ENCODE data around the gene METTL5.

The METTL5 gene

DNA sequence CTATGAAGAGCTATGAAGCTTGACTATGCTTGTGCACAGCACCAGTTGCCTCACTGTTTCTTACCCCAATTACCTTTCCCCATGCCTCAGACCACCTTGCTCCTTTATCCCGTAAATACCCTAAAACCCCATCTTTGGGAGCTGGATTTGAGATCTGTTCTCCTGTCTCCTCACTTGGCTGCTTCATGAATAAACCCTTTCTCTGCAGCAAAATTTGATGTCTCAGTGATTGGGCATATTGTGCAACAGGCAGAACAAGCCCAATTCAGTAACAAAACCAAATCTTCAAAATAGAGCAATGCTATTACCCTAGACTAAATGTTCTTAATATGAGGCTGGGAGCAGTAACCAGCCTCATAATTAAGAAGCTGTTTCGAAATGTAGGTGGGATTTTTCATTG lies 29.5 kb downstream of the METTL5 start:
- no peak overlapping the region for H3K4me3 ChIP-seq (ENCODE audit: low read depth, low read length)
- DNase-seq (ENCODE audit: low read depth), result no peak
- TF ChIP-seq, protein P1, sequence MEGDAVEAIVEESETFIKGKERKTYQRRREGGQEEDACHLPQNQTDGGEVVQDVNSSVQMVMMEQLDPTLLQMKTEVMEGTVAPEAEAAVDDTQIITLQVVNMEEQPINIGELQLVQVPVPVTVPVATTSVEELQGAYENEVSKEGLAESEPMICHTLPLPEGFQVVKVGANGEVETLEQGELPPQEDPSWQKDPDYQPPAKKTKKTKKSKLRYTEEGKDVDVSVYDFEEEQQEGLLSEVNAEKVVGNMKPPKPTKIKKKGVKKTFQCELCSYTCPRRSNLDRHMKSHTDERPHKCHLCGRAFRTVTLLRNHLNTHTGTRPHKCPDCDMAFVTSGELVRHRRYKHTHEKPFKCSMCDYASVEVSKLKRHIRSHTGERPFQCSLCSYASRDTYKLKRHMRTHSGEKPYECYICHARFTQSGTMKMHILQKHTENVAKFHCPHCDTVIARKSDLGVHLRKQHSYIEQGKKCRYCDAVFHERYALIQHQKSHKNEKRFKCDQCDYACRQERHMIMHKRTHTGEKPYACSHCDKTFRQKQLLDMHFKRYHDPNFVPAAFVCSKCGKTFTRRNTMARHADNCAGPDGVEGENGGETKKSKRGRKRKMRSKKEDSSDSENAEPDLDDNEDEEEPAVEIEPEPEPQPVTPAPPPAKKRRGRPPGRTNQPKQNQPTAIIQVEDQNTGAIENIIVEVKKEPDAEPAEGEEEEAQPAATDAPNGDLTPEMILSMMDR (IDR thresholded peaks at IDR 0.05; ENCODE audit: insufficient read depth, low read depth, low read length, missing control alignments), result no peak

DNA sequence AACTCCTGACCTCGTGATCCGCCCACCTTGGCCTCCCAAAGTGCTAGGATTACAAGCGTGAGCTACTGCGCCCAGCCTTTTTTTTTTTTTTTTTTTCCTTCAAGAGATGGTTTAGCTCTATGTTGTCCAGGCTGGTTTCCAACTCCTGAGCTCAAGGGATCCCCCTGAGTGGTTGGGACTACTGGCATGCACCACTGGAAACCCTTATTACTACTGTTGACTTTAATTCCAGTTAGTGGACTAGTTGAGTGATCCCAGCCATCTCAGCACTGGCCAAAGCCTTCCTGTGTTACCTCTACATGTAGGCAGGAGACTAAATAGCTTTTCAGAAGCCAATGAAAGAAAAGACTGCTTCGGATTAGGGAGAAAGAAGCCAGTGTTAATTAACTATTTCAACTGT lies 34.1 kb downstream of the METTL5 start:
- TF ChIP-seq, protein P1 (IDR thresholded peaks at IDR 0.05; ENCODE audit: insufficient read depth, low read depth, low read length, missing control alignments), result no peak
- no peak overlapping the region for H3K4me3 ChIP-seq (ENCODE audit: low read depth, low read length)
- no peak for DNase-seq (ENCODE audit: low read depth)

DNA sequence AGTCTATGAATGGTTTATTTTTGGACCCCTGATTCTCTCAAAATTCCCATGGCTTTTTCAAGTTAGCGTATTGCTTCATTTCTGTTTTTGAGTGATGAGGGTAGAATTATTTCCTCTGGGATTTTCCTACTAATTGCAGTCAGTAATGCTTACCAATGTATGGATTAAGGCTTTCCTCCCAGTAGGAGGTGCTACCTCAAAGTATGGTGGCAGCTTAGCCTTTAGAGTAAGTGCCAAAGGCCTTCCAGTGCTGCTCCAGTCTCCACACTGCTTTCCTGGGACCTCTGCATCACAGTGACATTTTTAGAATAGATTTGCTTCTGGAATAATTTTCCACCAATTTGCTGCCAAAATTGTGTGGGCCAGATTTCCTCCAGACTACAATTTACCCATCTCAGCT lies 42.2 kb downstream of the METTL5 start:
- TF ChIP-seq, protein P1 (IDR thresholded peaks at IDR 0.05; ENCODE audit: insufficient read depth, low read depth, low read length, missing control alignments), result no peak
- no peak overlapping the region for H3K4me3 ChIP-seq (ENCODE audit: low read depth, low read length)
- no peak for DNase-seq (ENCODE audit: low read depth)

DNA sequence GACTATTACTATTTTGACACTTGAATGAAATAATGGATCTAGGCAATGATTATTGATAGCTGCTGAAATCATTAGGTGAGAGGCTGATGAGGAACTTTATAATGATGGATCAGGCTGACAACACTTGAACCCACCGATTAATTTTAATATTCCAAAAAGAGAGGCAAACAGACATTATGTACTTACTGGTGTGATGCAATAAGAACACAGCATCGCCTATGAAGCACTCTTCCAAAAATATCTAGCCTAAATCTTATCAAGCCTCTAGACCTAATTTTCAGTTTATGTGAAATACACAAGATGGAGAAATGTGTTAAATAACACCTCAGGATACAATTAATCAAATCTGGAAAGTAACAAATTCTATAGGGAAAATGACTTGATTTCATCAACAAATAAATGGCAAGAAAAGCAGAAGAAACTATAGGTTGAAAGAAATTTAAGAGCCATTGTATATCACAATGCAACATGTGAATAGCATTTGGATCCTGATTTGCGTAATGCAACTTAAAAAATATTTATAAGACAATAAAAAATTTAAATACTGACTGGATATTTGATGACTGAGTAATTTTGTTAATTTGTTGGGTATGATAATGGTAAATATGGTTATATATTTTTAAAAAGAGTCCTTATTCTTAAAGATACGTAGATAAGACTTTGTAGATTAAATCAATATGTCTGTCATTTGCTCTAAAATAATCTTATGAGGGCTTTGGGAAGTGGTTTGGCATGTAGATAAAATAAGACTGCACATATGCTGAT lies 43.3 kb downstream of the METTL5 start:
- no peak for DNase-seq (ENCODE audit: low read depth)
- no peak overlapping the region for H3K4me3 ChIP-seq (ENCODE audit: low read depth, low read length)
- TF ChIP-seq, protein P1 (IDR thresholded peaks at IDR 0.05; ENCODE audit: insufficient read depth, low read depth, low read length, missing control alignments), result no peak

DNA sequence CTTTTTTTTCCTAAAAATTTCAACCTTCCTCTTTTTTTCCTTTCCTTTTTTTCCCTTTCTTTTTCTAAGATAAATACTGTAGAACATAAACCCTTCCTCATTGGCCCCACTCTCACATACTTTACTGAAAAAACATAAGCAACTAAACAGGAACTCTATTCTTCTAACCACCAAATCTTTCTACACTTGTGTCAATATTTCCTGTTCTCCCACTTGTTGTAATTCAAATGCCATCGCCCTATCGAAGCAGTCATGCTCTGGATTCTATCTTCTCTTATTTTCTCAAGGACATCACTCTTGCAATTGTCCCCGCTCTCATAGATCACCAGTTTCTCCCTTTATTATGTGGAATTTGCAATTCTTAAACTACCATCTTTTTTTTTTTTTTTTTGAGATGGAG lies 46.3 kb downstream of the METTL5 start:
- TF ChIP-seq, protein P1 (IDR thresholded peaks at IDR 0.05; ENCODE audit: insufficient read depth, low read depth, low read length, missing control alignments), result no peak
- no peak for DNase-seq (ENCODE audit: low read depth)
- no peak overlapping the region for H3K4me3 ChIP-seq (ENCODE audit: low read depth, low read length)

GRCh38 chr2:169776252-169776761 lies 48.4 kb downstream of the METTL5 start:
- no peak for DNase-seq (ENCODE audit: low read depth)
- H3K4me3 ChIP-seq (ENCODE audit: low read depth, low read length), result no peak overlapping the region
- TF ChIP-seq, protein P1 (IDR thresholded peaks at IDR 0.05; ENCODE audit: insufficient read depth, low read depth, low read length, missing control alignments), result no peak

DNA sequence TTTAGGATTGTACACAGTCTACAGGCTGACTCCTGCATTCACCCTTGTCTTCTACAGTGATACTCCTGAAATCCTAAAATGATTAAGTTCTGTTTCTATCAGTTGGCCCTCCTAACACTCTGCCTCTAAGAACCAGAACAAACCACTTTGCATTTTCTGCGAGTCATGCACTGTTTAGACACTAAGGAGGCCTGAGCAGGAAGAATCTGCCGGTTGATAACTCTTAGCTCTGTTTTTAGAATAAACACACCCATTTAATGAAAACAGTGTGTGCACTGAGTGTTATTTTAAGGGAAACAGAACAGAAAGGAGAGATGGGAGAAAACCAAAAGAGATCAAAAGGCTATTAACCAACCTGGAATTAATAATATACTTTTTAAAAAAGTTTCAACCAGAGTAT lies 48.9 kb downstream of the METTL5 start:
- H3K4me3 ChIP-seq (ENCODE audit: low read depth, low read length), result no peak overlapping the region
- TF ChIP-seq, protein P1 (IDR thresholded peaks at IDR 0.05; ENCODE audit: insufficient read depth, low read depth, low read length, missing control alignments), result no peak
- no peak for DNase-seq (ENCODE audit: low read depth)
